Stimulated activated CD4-positive, alpha-beta T cell treated with anti-CD3 and anti-CD28 coated beads, Interleukin-2, amount 100 ng/mL, for 48 hours (primary cell): ENCODE measurements around the gene RABGAP1L.
A peak's percentile ranks its signal among the peaks of the same experiment; 100 is the strongest.

Experiments used
- DNase-seq, 2 donors: peaks; one replicate each; pipeline ENCODE4 v3.0.0-alpha.2; 2020

Gene RABGAP1L

DNA sequence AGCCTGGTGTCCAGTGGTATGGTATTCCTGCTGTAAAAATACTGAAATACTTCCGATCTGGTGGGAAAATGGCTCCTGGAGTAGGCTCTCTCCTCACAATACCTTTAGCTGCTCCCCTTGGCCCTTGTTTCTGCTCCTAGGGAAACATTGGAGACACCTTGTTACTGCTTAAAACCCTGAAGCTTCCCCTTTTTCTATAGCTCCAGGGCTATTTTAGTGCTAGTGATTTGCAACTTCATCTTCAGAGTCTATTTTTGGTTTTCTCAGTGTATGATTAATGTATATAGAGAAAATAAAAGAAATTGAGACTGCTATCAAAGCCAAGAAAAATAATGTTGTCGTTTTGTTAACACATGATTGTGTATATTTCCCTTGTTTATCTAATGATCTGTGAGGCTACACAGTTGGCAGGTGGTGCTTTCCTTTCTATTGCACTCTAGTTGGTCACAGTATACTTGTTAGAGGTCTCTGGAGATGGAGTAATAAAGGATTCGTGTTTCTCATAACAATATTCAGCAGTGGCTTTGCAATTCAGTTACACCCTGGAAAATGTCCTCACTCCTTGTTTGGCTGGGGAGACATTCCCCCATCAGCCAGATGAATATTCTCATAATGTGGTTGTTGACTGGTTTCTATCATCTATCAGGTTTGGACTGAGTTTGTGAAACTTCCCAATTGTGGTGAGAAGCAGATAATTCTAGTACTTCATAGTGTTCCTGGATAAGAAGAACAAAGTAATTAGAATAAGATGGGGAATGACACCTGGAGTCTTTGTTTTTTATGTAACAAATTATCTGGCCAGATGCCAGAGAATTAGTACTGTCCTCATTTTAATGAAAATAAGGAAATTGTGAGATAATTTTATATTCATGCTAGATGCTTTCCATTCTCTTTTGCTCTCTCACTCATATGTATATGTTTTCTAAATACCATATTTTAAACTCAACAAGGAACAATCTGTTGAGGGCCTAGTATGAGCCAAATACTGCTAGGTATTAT lies 795.6 kb downstream of the RABGAP1L start:
- no peak for DNase-seq

DNA sequence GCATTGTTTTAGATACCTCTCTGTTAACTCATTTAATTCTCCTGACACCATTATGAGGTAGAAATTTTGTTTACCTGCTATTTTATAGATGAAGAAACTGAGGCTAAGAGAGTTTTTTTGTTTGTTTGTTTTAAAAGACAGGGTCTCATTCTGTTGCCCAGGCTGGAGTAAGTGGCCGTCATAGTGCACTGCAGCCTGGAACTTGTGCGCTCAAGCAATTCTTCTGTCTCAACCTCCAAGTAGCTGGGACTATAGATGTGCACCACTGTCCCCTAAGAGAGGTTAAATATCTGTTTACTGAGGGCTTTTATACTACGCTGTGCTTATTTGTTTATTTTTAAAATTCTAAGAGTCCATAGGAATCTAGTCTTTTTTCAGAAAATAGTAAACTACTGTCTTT lies 796.8 kb downstream of the RABGAP1L start:
- no peak for DNase-seq

DNA sequence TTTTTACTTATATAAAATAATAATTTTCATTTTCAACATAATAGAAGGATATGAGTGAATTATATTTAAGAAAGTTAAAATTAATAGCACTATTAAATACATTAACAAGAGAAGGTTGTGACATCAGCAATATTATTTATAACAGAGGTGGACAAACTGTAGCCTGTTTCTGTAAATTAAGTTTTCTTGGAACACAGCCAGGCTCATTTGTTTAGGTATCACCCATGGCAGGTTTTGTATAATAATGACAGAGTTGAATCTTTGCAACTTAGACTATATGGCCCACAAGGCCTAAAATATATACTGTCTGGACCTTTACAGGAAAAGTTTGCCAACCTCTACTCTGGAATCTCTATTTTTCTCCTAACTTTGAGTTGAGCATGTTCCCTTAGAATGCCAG lies 797.7 kb downstream of the RABGAP1L start:
- no peak for DNase-seq

DNA sequence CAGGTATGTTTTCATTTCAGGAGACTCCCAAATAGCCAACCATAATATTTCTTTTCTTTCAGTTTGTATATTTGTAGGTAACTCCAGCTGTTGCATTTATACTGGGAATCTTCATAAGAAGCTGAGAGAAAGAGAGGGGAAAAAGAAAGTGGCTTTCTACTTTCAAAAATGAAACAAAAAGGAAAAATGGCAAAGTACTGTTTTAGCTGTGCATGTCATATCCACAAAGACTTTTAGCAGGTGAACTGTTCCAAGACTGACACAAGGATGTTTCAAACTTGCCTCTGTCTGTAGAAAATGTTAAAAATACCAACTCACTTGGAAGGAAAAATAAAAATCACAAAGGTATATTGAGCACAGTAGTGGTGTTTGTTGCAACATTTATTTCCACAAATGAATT lies 798.5 kb downstream of the RABGAP1L start:
- DNase-seq: no peak

DNA sequence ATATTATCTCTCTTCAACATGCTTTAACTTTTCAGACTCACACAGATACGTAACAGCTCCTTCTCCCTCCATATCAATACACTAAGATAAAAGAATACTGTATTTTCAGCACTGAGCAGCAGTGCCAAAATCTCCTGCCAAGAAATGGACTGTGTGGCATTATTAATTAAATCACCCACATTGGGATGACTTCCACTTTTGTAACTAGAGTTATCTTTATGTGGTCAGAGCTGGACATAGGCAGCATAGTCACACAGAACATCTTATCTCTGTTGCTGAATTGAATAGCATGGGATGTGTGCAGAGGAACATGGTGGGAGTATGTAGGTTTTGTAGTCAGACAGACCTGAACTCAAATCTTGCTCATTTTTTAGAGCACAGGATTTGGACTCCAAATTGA lies 799.1 kb downstream of the RABGAP1L start:
- no peak for DNase-seq

DNA sequence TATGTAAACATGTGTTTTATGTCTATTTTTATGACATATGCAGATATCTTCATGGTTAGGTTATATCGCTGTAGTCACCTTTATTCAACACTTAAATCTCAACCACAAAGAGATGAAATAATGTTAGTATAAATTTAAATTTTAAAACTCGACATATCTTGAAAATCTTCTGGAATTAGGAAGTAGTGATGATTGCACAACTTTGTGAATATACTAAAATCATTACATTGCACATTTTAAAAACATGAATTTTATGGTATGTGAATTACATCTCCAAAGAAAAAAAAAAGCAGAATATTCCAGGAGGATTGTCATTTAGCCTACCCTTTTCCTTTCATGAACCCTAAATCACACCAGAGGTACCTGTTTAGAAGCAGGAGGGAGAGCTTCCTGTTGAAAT lies 801.0 kb downstream of the RABGAP1L start:
- DNase-seq: no peak

DNA sequence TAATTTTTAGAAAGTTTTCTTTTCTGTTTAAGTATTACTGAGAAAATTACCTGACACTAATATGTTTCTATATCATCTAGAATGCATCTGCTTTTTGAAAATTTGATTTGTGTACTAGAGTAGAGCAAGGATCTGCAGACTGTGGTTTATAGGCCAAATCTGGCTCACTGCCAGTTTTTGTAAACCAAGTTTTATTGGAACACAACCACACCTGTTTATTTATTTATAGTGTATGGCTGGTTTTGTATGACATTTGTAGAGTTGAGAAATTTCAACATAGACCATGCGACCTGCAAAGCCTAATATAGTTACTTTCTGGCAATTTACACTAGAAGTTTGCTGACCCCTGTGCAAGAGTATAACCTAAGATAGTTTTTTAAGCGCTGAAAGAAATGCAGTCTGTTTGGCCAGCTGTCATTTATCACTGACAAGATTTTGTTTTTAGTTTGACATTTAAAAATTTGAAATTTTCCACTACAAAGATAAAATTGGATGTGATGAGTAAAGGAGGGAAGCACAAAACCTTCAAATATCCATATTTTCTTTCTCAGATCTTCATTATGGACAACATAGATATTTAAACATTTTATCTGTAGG lies 804.3 kb downstream of the RABGAP1L start:
- no peak for DNase-seq

DNA sequence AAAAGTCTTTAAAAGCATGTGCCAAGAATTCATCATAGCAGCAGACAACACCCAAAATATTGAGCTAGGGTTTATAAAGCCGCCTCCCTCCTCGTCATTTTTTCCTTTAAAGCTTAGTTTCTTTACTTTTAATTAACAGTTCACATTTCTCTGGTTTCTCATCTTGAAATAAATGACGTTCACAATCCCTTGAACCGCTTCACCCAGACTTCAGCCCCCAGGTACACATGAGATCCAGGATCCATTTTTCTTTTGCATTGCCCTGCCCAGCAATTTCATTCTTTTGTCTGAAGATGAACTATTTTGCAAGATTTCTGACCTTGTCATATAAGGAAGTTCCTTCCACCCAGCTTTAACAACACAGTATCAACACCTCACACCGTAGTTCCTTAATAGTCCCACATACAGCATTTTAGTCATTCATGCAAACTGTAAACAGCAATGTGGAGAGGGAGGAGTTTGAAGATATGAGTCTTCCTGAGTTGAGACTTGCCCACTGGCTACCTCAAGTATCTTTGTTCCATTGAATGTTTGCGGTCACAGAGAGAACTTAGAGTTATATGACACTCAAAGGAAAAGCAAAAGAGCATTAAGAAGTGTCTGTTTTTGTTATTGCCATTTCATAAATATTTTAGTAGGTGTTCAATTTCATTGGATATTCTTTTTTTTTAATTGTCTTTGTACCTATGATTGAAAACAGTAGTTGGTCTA lies 805.1 kb downstream of the RABGAP1L start:
- no peak for DNase-seq

DNA sequence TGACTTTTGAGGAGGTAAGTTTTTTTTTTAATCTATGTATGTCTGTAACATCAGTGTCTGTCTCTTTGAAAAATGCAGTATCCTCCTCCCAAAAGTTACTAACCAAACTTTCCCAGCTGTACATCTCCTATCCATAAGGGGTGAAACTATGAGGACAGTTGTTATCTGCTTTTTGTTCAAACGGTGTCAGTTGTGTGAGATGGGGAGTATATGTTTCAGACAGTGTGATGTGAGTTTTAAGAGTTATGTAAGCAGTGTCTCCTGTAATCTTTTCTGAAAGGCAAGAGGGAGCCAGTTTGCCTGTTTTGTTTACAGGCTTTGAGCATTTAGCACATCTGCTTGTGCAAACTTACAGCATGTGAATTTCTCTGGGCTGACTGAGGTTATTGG lies 805.6 kb downstream of the RABGAP1L start:
- DNase-seq: no peak

DNA sequence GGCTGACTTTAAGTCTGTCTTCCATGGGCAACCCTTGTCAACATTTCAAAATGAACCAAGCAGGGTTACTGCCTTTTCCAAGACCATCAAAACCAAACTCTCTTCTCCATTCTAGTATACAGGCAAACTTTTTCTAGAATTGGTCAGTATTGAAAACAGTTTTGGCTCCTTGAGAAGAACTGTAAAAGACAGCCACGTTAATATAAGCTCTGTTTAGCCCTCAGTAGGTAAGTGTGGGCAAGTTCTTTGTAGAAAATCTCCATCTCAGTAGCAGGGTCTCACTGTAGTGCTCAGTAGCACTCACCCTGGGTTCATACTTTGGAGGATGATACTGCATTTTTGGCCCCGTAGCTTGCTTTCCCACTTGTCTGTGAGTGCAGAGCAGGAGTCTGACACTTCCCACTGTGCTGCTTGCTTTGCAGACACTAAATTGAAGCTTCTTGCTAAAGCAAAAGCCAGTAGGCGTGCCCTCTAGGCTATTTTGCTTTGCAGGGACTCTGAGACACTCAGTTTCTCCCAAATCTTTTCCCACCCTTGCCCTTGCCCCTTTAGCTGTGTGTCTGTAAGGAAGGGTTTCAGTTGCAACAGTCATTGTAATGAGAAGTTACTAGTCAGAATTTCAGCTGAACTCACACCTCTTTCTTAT lies 806.2 kb downstream of the RABGAP1L start:
- no peak for DNase-seq

DNA sequence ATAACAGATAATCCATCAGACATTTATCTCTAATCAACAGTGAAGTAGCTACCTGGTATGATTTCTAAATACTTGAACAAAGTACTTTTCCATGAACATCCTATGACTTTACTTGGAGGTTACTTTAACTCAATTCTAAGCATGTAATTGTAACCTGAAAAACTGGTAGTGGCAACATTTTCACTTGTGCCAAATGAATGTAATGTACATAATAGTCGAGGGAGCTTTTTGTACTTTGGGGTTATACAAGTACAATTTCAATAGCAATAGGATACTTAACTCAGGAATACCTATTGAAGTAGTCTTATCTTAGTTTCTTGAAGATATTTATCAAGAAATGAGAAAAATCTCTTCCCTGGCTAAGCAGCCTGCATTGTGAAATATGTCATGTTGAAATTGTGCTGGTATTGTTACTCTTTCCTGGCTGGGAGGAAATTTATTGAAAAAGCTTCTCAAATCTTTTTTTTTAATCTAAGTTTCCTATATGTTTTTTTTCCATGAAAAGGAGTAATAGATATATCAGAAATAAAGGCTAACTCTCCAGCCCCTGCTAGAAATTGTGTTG lies 806.8 kb downstream of the RABGAP1L start:
- DNase-seq: no peak

DNA sequence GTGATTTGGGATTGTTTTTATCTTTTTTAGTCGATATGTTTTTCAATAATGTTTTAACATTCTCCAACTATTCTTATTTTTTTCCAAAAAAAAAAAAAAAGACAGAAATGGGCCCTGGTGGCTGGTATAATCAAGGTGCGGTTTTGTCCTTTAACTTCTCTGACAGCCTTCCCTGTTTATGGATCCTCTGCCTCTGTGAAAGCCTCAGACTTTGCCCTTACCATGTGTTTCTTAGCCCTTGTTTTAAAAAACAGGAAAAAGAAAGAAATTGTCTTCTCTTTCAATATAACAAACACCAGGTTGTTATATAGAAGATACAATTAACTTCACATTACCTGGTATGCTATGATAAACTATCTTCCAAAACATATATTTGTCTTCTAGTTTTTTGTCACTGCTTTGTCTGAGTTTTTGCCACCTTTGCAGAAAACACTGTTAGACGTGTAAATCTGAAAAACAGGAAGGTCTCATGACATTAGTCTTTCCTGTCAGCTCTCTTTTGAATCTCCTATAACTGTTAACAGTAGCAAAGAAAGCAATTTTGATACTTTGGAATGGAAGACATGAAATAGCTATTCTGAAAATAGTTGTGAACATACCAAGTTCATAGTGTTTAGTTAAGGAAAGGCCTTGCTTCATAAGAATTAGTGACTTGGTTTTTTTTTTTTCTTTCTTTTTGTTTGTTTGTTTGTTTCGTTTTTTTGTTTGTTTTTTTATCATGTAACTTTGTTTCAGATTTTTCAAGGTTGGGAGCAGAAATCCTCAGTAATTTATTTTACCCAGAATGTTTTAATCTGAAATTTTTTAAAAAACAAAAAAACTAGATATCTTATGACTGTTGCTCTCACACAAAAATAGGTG lies 808.8 kb downstream of the RABGAP1L start:
- DNase-seq: no peak

DNA sequence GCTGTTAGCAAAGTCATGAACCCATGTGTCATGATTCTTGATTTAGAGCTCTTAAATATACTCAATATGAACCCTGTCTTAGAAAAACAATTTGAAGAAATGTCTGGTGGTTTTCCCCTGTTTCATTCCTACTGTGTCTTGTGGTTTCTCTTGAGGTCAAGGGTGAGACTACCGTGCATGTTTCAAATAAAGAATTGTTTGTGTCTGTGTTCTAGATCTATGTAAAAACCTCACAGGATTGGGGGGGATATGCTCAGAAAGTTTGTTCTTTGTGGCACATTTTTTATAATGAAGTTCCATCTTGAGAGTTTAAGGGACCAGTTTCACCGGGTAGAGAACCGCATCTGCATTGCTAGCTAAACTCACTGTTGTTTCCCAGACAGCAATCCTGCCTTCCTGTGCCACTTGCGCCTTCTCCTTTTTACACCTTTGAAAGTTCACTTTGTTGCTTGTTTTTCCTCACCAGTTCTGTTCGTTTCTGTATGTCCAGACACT lies 809.5 kb downstream of the RABGAP1L start:
- DNase-seq: no peak

DNA sequence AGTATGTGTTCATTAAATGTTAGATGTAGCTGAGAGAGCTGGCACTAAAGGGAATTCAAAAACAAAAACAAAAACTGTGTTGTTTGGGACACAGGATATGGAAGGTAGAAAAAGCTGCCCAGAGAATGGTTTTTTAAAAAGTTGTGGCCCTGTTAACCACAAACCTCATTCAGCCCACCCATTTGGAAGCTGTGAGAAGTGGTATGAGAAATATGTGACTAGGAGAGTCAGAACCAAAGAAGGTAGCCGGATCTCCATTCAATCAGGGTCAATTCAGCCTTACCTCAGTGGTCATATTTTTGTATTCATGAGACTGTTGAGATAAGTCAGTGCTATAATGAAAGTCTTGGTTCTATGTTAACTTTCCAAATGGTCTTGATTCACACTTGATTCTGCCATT lies 810.7 kb downstream of the RABGAP1L start:
- no peak for DNase-seq

DNA sequence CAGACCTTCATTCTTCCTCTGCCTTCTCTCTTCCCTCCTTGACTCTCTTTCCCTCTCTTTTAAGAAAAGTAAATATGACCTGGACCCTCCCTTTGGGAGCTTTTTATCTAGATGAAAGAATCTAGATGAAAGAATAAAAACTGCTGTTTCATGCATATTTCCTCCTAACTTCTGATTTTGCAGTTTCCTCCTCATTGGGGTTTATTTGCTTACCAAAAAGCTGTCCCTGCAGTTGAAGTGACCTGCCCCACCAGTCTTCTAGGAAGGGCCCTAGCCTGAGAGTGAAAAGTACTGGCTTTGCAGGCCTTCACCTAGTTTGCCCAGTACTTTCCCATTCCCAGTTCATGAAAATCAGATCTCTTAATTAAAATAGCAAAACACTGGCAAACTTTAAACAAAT lies 812.1 kb downstream of the RABGAP1L start:
- no peak for DNase-seq

DNA sequence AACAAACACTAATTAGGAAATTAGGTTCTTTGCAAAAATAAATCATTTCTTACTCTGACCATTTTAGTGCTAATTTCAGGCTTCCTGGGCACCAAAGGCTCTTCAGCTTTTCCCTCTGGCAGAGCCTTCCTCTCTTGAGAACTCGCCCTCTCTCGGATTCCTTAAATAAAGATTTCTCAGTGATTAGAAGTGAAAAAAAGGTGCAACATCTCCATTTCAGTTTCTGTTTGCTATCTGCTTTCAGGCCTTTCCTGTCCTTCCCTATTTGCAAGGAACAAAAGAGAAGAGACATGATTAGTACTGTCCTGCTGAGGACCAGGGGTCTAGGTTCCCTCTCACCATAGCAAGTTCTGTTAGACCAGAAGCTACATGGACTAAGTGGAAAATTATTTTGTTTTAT lies 812.6 kb downstream of the RABGAP1L start:
- DNase-seq: no peak

DNA sequence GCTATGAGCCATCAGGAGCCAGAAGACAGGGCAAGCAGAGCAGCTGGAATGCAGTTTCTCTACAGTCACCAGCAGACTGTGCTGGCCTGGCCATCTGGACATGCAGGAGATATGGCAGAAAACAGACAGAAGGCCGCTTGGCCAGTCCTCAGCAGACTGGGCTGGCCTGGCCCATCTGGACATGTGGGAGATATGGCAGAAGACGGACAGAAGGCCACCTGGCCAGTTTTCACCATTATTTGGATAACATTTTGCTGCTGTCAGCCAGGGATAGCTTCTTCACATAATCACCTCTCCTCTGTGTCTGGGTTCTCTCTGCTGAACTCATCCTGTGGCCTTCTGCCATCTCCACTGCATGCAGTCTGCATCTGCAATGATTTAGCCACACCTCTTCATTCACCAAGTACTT lies 815.4 kb downstream of the RABGAP1L start:
- no peak for DNase-seq

DNA sequence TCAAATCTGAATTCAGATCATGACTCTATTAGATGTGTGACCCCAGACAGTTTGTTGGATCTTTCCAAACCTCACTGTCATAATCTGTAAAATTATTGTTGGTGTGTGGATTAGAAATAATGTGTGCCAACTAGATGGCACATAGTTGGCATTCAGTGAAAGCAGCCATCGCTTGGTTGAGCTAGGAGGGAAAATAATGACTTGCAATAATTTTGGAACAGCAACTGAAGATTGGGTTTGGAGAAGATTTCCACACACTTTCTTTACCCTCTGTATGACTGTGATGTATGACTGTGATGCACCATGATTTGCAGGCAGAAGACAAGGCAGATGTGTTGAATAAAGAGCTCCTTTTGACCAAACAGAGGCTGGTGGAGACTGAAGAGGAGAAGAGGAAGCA lies 816.4 kb downstream of the RABGAP1L start:
- no peak for DNase-seq

DNA sequence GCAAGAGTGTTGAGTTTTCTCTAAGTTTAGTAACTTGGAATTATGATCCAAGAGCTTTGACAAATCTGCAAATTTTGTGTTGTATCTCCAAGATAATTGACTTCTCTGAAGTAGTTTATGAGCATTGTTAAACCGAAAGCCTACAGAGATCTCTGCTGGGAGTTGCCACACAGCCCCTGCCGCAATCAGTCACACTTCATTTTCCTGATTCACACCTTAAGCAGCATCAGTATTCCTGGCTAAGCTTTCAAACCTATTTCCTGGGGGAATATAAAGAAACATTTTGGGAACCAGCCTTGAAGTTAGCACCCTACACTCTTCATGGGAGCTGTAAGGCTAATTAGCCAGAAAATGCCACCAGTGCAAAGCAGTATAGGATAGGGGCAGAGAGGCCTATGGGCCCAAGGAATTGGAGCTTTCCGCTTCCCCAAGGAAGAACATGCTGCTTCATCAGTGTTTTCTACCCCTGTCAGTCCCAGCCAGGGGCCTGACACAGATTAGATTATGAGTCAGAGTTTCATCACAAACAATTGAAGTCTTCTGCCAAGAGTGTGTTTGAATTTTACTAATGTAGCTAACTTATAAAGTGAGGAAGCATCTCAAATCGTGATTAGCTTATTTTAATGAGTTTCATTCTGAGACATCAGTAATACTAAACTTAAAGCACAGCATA lies 817.3 kb downstream of the RABGAP1L start:
- no peak for DNase-seq

DNA sequence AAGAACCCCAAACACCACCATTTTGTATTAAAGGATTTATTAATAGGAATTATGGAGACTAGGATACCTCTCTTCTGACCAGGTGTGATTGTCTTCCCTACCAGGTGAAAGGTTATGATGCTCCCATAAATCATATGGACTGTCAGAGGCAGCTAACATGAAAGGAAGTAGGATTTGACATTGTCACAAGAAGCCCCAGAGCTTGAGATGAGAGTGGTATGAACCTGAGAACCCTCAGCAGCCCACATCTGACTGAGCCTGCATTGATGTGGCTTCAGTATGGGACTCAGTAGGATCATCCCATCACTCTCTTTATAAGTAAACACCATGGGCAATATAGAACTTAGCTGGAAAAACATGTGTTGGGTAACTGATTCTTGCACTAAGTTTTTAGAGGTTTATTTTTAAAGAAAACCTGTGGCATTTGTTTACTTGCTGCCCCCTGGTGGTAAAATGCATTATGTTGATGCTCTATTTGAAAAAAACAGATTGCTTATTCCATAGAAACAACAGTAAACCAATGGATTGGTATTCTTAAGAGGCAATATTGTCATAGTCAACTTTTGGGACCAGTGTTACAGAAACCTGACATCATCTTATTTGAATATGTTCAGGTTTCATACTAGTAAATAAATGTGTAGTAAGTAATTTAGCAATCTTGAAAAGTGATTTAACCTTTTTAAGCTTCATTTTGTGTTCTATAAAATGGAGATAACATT lies 823.8 kb downstream of the RABGAP1L start:
- DNase-seq: peak; percentile 40 to 56
